BE2C (cell line): ENCODE data around the gene PDE8B.

Experiments used
- DNase-seq: peaks from one replicate; pipeline ENCODE4 v3.0.0-alpha.2; 2020
- H3K27me3 ChIP-seq: fragments of 250-450 bp; sonication (Bioruptor Pico); 2 replicates; pipeline ENCODE4 v1.5.1; 2020; ENCODE audit warnings: mild to moderate bottlenecking
- H3K36me3 ChIP-seq: fragments of 250-450 bp; sonication (Bioruptor Pico); 2 replicates; pipeline ENCODE4 v1.5.1; 2020; ENCODE audit warnings: mild to moderate bottlenecking
- H3K4me1 ChIP-seq: fragments of 250-450 bp; sonication (Bioruptor Pico); 2 replicates; pipeline ENCODE4 v1.5.1; 2020
- H3K4me3 ChIP-seq: 2 replicates; pipeline ENCODE4 v1.5.1; 2011; ENCODE audit warnings: low read depth, low read length
- H3K9me3 ChIP-seq: fragments of 250-450 bp; sonication (Bioruptor Pico); 2 replicates; pipeline ENCODE4 v1.5.1; 2020
- CTCF ChIP-seq: IDR thresholded peaks from 2 replicates; pipeline ENCODE4 v1.5.1; 2012; ENCODE audit warnings: mild to moderate bottlenecking, low read depth, low read length

Gene PDE8B

GRCh38 chr5:77390795-77391194 lies 180.3 kb downstream of the PDE8B start:
- TF ChIP-seq CTCF: no peak
- no peak overlapping the region for H3K4me3 ChIP-seq

GRCh38 chr5:77391240-77391765 lies 180.8 kb downstream of the PDE8B start:
- Histone ChIP-seq H3K4me3 (no peak overlapping the region), H3K27me3 (no peaks in the 10 kb centered on the region), H3K4me1 (no peaks in the 10 kb centered on the region), H3K9me3 (no peaks in the 10 kb centered on the region), H3K36me3 (no peaks in the 10 kb centered on the region)
- TF ChIP-seq CTCF: no peak
- DNase-seq: no peak

More at GRCh38 chr5:77390795-77391194, 180.3 kb downstream of the PDE8B start:
- no peaks in the 10 kb centered on the region for H3K4me1 ChIP-seq
- H3K36me3 ChIP-seq: no peaks in the 10 kb centered on the region
- H3K9me3 ChIP-seq: no peaks in the 10 kb centered on the region
- no peaks in the 10 kb centered on the region for H3K27me3 ChIP-seq
- DNase-seq: no peak

GRCh38 chr5:77394064-77394715 lies 183.7 kb downstream of the PDE8B start:
- no peaks in the 10 kb centered on the region for H3K9me3 ChIP-seq
- no peak overlapping the region for H3K4me3 ChIP-seq
- no peak for TF ChIP-seq CTCF
- no peaks in the 10 kb centered on the region for H3K27me3 ChIP-seq
- no peaks in the 10 kb centered on the region for H3K4me1 ChIP-seq
- DNase-seq: no peak
- H3K36me3 ChIP-seq: no peaks in the 10 kb centered on the region

GRCh38 chr5:77396017-77396416 lies 185.5 kb downstream of the PDE8B start:
- Histone ChIP-seq H3K27me3 (no peaks in the 10 kb centered on the region), H3K36me3 (no peaks in the 10 kb centered on the region)

GRCh38 chr5:77397686-77398292 lies 187.3 kb downstream of the PDE8B start:
- H3K4me1 ChIP-seq: no peaks in the 10 kb centered on the region
- H3K27me3 ChIP-seq: no peaks in the 10 kb centered on the region
- no peaks in the 10 kb centered on the region for H3K36me3 ChIP-seq
- no peak overlapping the region for H3K4me3 ChIP-seq
- no peaks in the 10 kb centered on the region for H3K9me3 ChIP-seq
- DNase-seq: no peak
- TF ChIP-seq CTCF: no peak

More at GRCh38 chr5:77396017-77396416, 185.5 kb downstream of the PDE8B start:
- Histone ChIP-seq H3K9me3 (no peaks in the 10 kb centered on the region), H3K4me1 (no peaks in the 10 kb centered on the region), H3K4me3 (no peak overlapping the region)
- TF ChIP-seq CTCF: no peak
- no peak for DNase-seq

GRCh38 chr5:77398458-77398857 lies 188.0 kb downstream of the PDE8B start:
- Histone ChIP-seq H3K27me3 (no peaks in the 10 kb centered on the region), H3K4me3 (no peak overlapping the region), H3K4me1 (no peaks in the 10 kb centered on the region), H3K36me3 (no peaks in the 10 kb centered on the region), H3K9me3 (no peaks in the 10 kb centered on the region)
- no peak for TF ChIP-seq CTCF
- no peak for DNase-seq
